Mucosa of descending colon (tissue), 3 donors: ENCODE data around the gene SEPTIN10. TPM values are rescaled to one million over a fixed set of nuclear protein-coding genes. Genes with fewer than 3 reads are reported as not detected.

Experiments
- ATAC-seq: fragments of 200-7000 bp; cut with Tn5 transposase; one replicate; pipeline ENCODE4 v1.9.1; 2020; ENCODE audit warnings: mild to moderate bottlenecking, moderate library complexity
- DNase-seq, 3 donors: peaks; one replicate each; pipeline ENCODE4 v3.0.0-alpha.2; 2020
- H3K36me3 ChIP-seq: fragments of 200-600 bp; one replicate; pipeline ENCODE4 v1.8.0; 2021; ENCODE audit warnings: low read depth, mild to moderate bottlenecking
- H3K4me1 ChIP-seq: fragments of 200-600 bp; one replicate; pipeline ENCODE4 v1.8.0; 2021; ENCODE audit warnings: low read depth, mild to moderate bottlenecking
- H3K4me3 ChIP-seq: fragments of 200-600 bp; one replicate; pipeline ENCODE4 v1.8.0; 2021; ENCODE audit warnings: mild to moderate bottlenecking
- H3K9me3 ChIP-seq: fragments of 200-600 bp; one replicate; pipeline ENCODE4 v1.8.0; 2021; ENCODE audit warnings: mild to moderate bottlenecking
- intact Hi-C, 2 donors: fragments of 100-400 bp; cut with DNase I in 1 of 2; cut with micrococcal nuclease in 1 of 2; formaldehyde crosslinking; loops; one replicate each; pipeline versions ENCODE4 v1.11.0 to v1.11.1; 2022; cut with DNase I, micrococcal nuclease
- total RNA-seq, 3 donors: library from RNA; stranded (reverse); fragmentation: NEBNext Ultra II Directional in 2 of 3; extraction: Animal tissue kit (Norgen Biotek cat#: 25700) in 2 of 3; gene quantifications; one replicate each; pipeline versions ENCODE4 v1.2.1 to v1.2.4, GENCODE V29; 2021 to 2023
- TF ChIP-seq, protein P1 (sequence below): fragments of 200-600 bp; IDR thresholded peaks from one replicate; pipeline ENCODE4 v1.8.0; 2022; ENCODE audit warnings: antibody characterized with exemption, mild to moderate bottlenecking
- donor health status: DM: no; HTN: no; CAD: no; lungs with moderate emphysema.
- donor health status: DM: no; HTN: no; CAD: no.
- donor health status: DM: no; HTN: yes; CAD: no.

The SEPTIN10 gene
- total RNA-seq, 3 donors from 2014 or later: 79.3 to 112 (median 84.1) TPM

DNA sequence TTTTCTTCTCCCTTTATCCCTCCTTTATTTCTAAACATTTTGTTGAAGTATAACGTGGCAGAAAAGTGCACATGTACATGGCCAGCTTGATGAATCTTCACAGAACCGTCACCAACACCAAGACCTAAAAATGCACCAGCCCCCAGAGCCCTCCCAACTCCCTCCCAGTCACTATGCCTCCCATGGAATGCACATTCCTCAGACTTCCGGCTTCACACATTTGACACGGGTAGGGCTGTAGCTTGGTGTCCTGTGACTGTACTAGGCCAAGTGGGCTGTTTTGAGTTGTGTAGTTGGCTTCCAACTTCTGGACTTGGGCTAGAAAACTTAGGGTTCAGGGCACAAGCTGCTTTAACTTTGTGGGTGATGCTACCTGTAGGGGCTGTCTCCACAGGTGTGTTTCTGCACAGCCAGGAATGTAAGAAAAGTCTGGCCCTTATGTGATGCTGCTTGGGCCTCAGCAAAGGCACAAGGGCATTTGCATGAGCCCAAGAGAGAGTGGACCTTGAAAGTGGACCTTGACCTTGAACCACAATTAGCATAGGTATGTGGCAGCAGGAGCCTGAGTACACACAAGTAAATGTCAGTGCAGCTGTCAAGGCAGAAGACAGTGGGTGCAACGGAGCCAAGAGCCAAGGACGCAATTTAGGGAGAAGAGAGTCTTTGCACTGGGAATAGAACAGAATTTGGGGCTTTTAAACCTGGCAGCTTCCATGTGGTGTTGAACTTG is 78.4 kb downstream of the SEPTIN10 start:
- Histone ChIP-seq H3K9me3 (no peaks in the 10 kb centered on the region), H3K4me3 (no peak overlapping the region), H3K4me1 (peaks cover under 1% of the 10 kb centered on the region), H3K36me3 (no peaks in the 10 kb centered on the region)
- TF ChIP-seq, protein P1, sequence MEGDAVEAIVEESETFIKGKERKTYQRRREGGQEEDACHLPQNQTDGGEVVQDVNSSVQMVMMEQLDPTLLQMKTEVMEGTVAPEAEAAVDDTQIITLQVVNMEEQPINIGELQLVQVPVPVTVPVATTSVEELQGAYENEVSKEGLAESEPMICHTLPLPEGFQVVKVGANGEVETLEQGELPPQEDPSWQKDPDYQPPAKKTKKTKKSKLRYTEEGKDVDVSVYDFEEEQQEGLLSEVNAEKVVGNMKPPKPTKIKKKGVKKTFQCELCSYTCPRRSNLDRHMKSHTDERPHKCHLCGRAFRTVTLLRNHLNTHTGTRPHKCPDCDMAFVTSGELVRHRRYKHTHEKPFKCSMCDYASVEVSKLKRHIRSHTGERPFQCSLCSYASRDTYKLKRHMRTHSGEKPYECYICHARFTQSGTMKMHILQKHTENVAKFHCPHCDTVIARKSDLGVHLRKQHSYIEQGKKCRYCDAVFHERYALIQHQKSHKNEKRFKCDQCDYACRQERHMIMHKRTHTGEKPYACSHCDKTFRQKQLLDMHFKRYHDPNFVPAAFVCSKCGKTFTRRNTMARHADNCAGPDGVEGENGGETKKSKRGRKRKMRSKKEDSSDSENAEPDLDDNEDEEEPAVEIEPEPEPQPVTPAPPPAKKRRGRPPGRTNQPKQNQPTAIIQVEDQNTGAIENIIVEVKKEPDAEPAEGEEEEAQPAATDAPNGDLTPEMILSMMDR: no peak
- no peak for DNase-seq
- peak; percentile 44 for ATAC-seq
- intact Hi-C loops: no loop called here

DNA sequence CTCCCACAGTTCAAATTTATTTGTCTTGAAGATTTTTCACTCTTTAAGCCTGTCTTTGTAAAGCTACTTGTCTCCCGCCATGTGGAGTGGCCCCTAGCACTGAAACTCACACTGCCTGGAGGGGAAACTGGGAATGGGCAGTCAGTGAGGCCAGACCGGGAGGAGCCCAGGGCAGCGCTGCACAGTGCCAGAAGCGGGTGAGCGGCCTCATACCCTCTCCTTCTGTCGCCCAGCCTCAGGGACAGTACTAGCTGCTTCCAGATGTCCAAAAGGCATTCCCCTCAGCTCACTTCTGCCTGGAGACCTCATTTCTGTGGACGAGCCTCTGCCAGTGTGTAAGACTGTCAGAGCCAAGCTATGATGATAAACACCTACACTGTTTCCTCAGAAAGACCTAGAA is 79.9 kb downstream of the SEPTIN10 start:
- DNase-seq (no peak), ATAC-seq (no peak)
- Histone ChIP-seq H3K36me3 (no peaks in the 10 kb centered on the region), H3K4me1 (peaks cover 4% of the 10 kb centered on the region), H3K4me3 (no peak overlapping the region), H3K9me3 (no peaks in the 10 kb centered on the region)
- intact Hi-C loops: no loop called here
- TF ChIP-seq, protein P1: no peak

DNA sequence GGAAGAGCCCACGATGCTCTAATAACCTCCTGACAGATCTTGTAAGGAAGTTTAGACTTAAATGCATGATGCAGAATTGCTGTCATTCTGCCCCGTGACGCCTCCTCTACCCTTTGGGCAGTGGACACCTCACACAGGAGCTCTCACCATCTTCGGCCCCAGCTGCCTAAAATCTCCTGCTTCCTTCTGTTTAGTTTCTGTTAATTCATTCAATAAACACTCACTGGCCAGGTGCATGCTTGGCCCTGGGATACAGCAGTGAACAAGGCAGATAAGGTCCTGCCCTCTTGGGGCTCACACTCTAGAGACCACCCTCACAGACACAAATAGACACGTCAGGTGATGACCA is 81.1 kb downstream of the SEPTIN10 start:
- intact Hi-C loops: no loop called here
- ATAC-seq (no peak), DNase-seq (no peak)
- no peaks in the 10 kb centered on the region for H3K9me3 ChIP-seq
- no peak overlapping the region for H3K4me3 ChIP-seq
- H3K4me1 ChIP-seq: peaks cover 4% of the 10 kb centered on the region
- no peaks in the 10 kb centered on the region for H3K36me3 ChIP-seq
- TF ChIP-seq, protein P1: no peak

DNA sequence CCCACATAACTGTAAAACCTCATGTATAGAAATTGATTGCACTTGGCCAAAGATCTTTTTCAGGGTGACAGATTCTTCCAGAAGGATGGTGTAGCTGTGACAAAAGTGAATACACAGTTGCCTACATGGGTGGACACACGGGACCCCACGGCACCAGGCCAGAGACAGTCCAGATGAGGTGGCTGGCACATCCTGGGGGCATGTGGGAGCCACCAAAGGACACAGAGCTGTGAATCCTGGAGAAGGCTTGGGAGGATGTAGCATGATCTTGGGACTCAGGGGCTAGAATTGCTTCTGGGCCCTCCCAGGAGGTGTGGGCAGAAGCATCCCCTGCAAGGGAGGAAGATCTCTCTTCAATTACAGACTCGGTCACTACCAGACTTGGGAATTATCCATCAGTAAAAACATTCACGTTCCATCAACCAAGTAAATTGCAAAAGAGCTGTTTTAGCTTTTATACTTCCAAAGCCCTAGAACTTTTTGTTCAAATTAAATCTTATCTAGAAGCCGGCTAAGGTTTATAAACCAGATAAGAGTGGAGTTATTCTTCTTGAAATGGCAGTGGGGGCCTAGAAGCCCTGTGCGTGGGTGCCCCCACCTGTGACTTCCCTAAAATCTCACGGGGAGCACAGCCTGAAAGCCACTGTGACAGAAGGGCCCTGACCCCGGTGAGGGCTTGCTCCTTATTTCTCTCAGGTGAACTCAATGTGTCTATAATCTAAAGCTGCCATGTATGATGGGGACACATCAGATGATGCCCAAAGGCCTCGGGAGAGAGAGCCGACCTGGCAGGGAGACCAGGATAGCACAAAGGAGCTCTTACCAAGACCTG is 81.7 kb downstream of the SEPTIN10 start:
- Histone ChIP-seq H3K36me3 (no peaks in the 10 kb centered on the region), H3K9me3 (no peaks in the 10 kb centered on the region), H3K4me3 (no peak overlapping the region), H3K4me1 (peaks cover 4% of the 10 kb centered on the region)
- ATAC-seq (no peak), DNase-seq (no peak)
- TF ChIP-seq, protein P1: no peak
- intact Hi-C loops: no loop called here

DNA sequence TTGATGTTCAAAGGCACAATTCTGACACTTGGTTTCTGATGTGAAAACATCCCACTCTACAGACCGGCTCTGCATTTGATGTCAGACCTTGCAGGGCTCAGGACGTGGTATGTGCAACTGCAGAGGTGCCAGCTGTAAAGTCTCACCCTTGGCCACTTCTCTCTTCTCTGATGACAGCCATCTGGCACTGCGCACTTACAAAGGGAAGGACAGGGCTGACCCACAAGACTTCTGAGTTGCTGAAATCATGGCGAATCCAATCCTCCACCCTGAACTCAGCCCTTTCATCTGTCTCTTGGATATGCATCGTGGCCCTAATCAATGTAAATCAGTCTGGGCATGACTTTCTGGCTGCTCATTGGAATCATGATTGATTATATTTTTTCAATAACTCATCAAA is 82.5 kb downstream of the SEPTIN10 start:
- H3K4me3 ChIP-seq: no peak overlapping the region
- intact Hi-C loops: no loop called here
- TF ChIP-seq, protein P1: no peak
- H3K4me1 ChIP-seq: peaks cover 4% of the 10 kb centered on the region
- ATAC-seq: no peak
- DNase-seq: no peak
- no peaks in the 10 kb centered on the region for H3K36me3 ChIP-seq
- no peaks in the 10 kb centered on the region for H3K9me3 ChIP-seq
